Cerebellar cortex (tissue), 1 donor: ENCODE data around the gene TP53TG5.

Experiments used
- DNase-seq: peaks from one replicate; pipeline ENCODE4 v3.0.0-alpha.2; 2015; ENCODE audit warnings: low spot score

The TP53TG5 gene

GRCh38 chr20:45405571-45406259, 27.6 kb upstream of the TP53TG5 start:
- peak; percentile 31 for DNase-seq

- DNase-seq, result no peak
These were observed 26.3 kb upstream of the TP53TG5 start for GRCh38 chr20:45404438-45404837.

- DNase-seq, result no peak
These were observed 24.8 kb upstream of the TP53TG5 start for GRCh38 chr20:45402946-45403345.

DNA sequence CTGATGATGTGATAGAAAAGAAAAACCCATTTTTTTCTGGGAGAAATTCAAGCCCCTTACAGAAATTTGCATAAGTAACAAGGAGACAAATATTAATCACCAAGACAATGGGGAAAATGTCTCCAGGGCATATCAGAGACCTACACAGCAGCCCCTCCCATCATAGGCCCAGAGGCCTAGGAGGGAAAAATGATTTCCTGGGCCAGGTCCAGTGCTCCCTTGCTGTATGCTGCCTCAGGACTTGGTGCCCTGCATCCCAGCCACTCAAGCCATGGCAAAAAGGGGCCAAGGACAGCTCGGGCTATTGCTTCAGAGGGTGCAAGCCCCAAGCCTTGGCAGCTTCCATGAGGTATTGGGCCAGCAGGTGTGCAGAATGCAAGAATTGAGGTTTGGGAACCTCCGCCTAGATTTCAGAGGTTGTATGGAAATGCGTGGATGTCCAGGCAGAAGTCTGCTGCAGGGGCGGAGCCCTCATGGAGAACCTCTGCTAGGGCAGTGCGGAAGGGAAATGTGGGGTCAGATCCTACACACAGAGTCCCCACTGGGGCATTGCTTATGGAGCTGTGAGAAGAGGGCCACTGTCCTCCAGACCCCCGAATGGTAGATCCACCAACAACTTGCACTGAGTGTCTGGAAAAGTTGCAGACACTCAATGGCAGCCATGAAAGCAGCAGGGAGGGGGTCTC, 22.4 kb upstream of the TP53TG5 start:
- DNase-seq, result no peak

- DNase-seq, result no peak
These were observed 20.9 kb upstream of the TP53TG5 start for GRCh38 chr20:45399018-45399417.

DNA sequence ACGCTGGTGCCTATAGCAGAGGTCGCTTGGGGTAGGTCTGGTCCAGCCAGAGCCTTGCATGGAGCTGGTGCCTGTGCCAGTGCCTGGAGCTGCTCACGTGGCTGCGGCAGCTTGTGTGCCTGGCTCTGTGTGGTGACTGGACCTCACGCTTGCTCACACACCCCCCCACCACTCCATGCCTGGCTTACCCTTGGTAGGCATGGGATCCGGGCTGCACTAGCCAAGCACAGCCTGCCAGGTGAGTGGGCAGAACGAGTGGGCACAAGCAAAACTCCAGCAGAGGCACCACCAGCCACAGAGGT, 16.9 kb upstream of the TP53TG5 start:
- no peak for DNase-seq

GRCh38 chr20:45394221-45395113, 16.3 kb upstream of the TP53TG5 start:
- DNase-seq, result no peak

DNA sequence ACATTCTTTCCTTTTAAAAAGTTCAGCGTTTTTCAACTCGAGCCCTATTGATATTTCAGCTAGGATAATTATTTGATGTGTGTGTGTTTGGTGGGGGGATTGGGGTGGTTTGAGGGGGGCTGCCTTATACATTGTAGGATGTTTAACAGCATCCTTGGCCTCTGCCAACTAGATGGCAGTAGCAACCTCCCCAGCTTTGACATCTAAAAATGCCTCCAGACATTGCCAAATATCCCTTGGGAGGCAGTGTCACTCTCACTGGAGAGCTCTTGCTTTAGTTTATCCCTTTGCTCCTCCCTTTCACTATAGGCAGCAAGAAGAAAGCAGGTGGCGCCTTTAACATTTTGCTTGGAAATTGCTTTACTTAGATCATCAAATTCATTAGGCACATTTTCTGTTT, 14.6 kb upstream of the TP53TG5 start:
- no peak for DNase-seq

DNA sequence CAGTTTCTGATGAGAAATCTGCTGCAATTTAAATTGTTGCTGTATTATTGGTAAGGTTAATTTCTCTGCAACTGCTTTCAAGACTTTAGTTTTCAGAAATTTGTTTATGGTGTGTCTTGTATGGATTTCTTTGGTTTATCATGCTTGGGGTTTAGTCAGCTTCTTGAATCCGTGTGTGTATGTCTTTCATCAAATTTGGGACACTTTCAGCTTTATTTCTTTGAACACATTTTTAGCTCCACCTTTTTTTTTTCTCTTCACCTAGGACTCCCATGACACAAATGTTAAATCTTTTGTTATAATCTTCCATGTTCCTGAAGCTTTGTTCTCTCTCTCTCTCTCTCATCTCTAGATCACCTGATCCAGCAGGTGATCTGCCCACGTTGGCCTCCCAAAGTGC, 13.4 kb upstream of the TP53TG5 start:
- DNase-seq, result no peak

- no peak for DNase-seq
These were observed 12.8 kb upstream of the TP53TG5 start for GRCh38 chr20:45390931-45391330.

- DNase-seq, result no peak
These were observed 9.1 kb upstream of the TP53TG5 start for GRCh38 chr20:45387274-45387673.

DNA sequence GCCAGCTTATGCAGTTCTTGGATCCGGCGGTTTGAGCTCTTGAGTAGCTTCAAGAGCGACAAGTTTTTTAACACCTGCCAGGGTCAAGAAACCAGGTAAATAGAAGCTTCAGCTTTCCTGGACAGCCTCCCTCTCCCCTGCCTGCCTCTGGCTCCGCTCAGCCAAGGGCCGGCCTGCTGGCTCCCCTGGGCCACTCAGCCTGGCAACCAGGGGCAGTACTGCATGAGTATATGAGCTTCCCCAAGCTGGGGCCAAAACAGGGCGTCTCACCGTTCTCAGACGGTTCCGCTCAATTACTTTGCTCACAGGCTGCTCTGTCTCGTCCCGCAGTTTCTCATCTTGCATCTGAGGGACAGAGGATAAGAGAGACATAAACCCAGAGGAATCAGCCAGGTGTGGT, 856 bp downstream of the TP53TG5 start:
- no peak for DNase-seq

DNA sequence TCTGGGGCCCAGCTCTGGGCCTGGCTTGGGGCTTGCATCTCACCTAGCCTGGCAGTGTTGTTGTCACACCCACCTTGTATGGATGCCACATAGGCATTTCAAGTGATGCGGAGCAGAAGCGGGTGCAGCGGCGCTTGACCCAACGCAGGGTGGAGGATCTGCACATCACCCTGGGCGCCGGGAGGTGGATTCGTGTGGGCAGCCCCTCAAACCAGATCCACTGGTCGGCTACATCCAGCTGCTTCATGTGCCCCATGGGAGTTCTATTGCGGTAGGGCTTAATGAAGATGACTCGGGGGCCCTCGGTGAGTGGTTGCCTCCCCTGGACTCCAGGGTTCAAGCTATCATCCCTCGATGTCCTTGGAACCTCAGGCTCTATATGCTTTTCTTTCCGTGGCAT, 3.2 kb downstream of the TP53TG5 start:
- no peak for DNase-seq

- no peak for DNase-seq
These were observed 4.0 kb downstream of the TP53TG5 start for GRCh38 chr20:45374101-45374467.

DNA sequence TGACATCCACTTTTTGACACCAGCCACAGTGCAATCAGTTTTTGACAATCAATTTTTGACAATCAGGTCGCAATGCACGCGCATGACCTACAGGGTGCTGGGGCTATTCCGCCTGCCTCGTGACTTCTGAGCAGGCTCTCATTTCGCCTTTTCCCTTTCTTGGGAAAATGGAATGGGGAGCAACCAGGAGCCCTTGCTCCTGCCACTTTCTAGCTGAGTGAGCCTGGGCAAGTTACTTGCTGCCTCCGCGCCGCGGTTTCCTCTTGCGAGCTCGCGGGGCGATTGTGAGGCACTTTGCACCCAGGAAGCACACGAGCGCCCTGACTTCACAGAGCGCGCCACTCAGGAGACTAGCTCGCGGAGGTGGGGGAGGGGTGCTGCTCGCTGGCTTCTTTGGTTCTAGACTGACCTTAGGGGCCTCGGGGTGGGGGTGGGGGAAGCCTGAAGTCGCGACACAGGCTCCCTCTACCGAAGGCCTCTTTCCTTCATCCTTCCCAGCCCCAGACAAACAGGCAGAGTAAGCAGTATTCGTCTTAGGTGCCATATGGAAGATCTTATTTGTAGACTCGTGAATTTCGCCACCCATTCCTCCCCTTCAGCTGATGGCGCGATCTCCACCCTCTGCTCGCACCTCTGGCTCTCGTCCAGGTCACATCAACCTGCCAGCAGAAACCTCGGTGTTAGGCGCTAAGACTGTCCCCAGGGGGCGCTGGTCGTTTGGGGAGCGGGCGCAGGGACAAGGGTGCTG, 4.6 kb downstream of the TP53TG5 start:
- DNase-seq, result peak; percentile 90

DNA sequence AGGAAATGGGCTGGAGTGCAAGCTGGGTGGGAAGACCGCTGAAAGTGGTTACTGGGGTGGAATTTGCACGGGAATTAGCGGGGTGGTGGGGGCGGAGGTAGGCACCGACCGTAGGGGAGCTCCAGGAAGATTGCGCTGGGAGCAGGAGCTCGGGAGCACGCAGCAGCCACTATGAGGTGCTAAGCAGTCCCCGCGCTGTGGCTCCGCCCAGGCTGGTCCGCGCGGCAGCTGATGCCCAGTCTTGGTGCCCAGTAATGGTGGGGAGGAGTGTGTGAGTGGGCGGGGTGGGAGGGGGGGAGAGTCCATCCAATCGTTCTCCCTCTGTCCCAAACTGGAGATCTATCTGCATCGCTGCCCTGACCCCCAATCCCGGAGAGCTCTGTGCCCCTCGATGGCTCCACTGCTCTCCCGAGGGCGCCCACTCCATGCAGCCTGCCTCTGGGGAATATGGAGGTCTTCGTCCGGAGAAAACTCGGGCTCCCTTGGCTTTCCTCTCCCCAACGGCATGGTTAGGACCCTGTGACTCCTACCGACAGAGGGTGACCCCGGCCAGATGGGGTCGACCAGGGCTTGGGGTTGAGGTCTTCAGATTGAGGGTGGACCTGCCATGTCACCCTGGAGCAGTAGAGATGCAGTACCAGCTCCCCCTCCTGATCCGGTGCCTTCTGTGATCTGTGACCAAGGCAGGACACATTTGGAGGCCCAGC, 5.3 kb downstream of the TP53TG5 start:
- peak; percentile 75 for DNase-seq

- no peak for DNase-seq
These were observed 5.9 kb downstream of the TP53TG5 start for GRCh38 chr20:45372241-45372640.

- no peak for DNase-seq
These were observed 7.5 kb downstream of the TP53TG5 start for GRCh38 chr20:45370571-45371160.

- DNase-seq, result no peak
These were observed 9.7 kb downstream of the TP53TG5 start for GRCh38 chr20:45368221-45368980.

DNA sequence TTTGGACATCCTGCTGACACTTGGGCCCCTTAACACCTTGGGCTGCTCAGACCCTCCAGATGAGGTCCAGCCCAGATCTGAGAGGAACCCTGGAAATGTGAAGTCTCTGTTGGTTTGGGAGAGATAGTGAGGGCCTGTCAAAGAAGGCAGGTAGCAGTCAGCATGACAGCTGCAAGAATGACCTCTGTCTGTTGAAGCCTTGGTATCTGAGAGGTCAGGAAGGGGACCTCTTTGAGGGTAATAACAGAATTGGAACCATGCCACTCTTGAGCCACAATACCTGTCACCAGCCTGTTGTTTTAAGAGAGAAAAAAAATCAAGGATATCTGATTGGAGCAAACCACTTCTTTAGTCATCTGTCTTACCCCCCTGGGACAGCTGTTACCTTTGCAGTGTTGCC, 11.0 kb downstream of the TP53TG5 start:
- DNase-seq, result no peak

GRCh38 chr20:45366631-45367030, 11.5 kb downstream of the TP53TG5 start:
- DNase-seq, result no peak
